Measurements from ENCODE around the gene MSI2.

MSI2 gene

DNA sequence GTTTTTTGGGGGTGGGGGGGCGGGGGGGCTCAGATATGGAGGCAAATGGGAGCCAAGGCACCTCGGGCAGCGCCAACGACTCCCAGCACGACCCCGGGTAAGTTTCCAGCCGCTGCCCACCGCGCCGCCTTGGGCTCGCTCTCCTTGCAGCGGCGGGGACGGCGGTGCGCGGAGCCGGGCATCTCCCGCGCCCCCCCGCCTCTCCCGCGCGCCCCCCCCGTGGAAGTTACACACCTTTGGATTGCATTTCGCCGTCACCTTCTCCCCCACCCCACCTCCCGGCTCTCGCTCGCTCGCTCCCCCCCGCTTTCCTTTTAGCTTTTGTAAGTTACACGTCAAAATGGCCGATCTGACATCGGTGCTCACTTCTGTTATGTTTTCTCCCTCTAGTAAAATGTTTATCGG lies 387 bp downstream of the MSI2 start:
- H2BK5ac ChIP-seq (ENCODE audit: low read length), result peak overlapping the region; percentile 61

DNA sequence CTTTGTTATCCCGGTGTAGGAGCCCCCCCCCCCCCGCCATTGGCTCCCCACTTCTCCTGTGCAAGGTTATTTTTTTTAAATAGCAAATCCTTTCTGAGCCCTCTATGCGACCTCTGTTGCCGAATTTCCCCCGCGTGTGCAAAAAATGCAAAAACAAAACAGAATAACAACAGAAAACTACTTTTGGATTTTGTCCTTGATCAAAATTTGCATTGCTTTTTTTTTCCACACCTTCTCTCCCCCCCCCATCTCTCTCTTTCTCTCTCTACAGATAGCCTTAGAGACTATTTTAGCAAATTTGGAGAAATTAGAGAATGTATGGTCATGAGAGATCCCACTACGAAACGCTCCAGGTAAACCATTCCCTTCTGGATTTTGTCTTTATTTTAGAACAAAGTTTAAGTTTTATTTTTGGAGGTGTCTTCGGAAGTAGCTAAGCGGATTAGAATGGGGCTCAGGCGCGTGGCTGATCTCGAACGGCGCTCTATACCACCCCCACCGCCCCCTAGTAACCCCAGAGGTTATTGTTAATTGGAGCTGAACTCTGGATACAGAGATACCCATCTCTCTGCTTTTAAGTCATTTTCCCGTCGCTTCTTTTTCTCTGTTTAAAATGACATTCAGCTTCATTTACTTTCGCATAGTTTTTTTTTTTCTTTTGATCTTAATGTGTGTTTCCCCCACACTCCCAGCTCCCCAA lies 1.0 kb downstream of the MSI2 start:
- no peaks in the 10 kb centered on the region for H3K79me1 ChIP-seq (ENCODE audit: low read depth, low read length)
- no peak for DNase-seq (ENCODE audit: low spot score)
- H3K4me2 ChIP-seq (ENCODE audit: insufficient read depth, low read length, poor library complexity, severe bottlenecking), result peak overlapping the region; percentile 41

More for the DNA sequence above, 387 bp downstream of the MSI2 start:
- Histone ChIP-seq H2BK12ac (ENCODE audit: low read length) (no peak overlapping the region), H3K4me2 (ENCODE audit: insufficient read depth, low read length, poor library complexity, severe bottlenecking) (peak overlapping the region; percentile 41), H3K14ac (ENCODE audit: low read length) (no peak overlapping the region), H4K91ac (ENCODE audit: low read depth, low read length, poor library complexity) (no peak overlapping the region), H3K18ac (ENCODE audit: low read length) (peak overlapping the region; percentile 94), H2AFZ (ENCODE audit: low read length) (peak overlapping the region; percentile 54), H3K23ac (ENCODE audit: low read depth, low read length, poor library complexity) (no peak overlapping the region), H2BK120ac (ENCODE audit: low read depth, low read length) (no peak overlapping the region), H2BK15ac (ENCODE audit: low read length) (peak overlapping the region; percentile 25), H3K4me3 (ENCODE audit: low read length in 2 of 2) (peak overlapping the region; percentile 55 to 87), H4K8ac (ENCODE audit: low read depth, low read length) (no peak overlapping the region), H2AK5ac (ENCODE audit: low read depth, low read length) (no peak overlapping the region), H3K36me3 (replicated peaks in 1 of 2; ENCODE audit: control insufficient read depth in 2 of 2, insufficient read depth in 2 of 2, low read length in 2 of 2) (peaks cover 0 to 28% of the 10 kb centered on the region in 2 donors), H3K9me3 (replicated peaks in 1 of 2; ENCODE audit: control insufficient read depth in 2 of 2, insufficient read depth in 1 of 2, low read depth in 1 of 2, low read length in 2 of 2) (peaks cover 0 to under 1% of the 10 kb centered on the region in 2 donors), H3K27me3 (ENCODE audit: control insufficient read depth in 3 of 3, insufficient read depth in 3 of 3, low read depth in 1 of 3, low read length in 3 of 3) (no peaks in the 10 kb centered on the region), H3K4me1 (ENCODE audit: control insufficient read depth in 2 of 2, insufficient read depth in 1 of 2, low read depth in 1 of 2, low read length in 2 of 2) (peaks cover 10 to 28% of the 10 kb centered on the region in 2 donors), H3K79me1 (ENCODE audit: low read depth, low read length) (no peaks in the 10 kb centered on the region), H3K4ac (ENCODE audit: low read length) (no peak overlapping the region), H3K9ac (ENCODE audit: low read depth, low read length, poor library complexity) (peak overlapping the region; percentile 80), H3K27ac (replicated peaks; ENCODE audit: low read length) (no peak overlapping the region)
- no peak for DNase-seq (ENCODE audit: low spot score)
- no CpG with 5 or more reads among the region's 36 CpGs for WGBS, 2 donors (ENCODE audit: extremely low coverage in 2 of 2, insufficient read length in 2 of 2, insufficient replicate concordance in 1 of 2)

DNA sequence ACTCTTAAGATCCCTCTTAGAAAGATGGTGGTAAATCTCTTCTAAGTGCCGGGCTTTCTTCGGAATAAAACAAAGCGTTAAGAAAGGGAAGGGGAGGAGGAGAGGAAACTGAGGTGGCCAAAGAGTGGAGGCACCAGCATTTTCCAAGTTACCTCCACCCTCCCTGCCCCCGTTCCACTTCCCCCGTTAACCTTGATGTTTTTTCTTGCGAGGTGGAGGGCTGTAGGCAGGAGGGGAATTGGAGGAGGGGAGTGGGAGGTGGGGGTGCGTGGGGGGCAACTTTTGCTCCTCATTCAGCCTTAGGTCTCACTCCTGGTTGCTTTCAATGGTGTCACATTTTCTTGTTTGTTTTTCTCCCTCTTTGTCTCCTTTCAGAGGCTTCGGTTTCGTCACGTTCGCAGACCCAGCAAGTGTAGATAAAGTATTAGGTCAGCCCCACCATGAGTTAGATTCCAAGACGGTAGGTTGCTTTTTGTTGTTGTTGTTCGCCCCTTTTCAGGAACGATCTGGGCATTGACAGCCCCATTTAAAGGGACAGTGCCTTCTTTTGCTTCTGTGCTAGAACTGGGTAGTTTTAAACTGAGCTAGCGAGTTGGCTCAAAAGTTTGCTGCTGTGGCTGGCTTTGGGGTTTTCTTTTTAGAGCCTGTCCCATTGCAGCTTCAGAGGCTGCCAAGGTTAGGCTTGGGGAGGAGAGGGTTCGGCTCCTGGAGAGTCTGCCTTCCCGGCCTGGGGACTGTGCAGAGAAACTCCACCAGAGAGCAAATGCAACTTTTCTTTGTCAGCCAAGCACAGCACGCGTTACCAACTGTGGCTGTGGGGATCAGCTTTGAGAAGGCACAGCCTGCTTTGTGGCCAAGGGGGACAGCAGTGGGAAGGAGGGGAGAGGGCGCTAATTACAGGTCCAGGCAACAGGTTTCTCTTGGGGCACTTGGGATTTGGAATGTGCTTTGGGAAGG lies 1.9 kb downstream of the MSI2 start:
- Histone ChIP-seq H4K8ac (ENCODE audit: low read depth, low read length) (no peak overlapping the region), H3K9me3 (replicated peaks in 1 of 2; ENCODE audit: control insufficient read depth in 2 of 2, insufficient read depth in 1 of 2, low read depth in 1 of 2, low read length in 2 of 2) (peaks cover 0 to 8% of the 10 kb centered on the region in 2 donors), H3K4me2 (ENCODE audit: insufficient read depth, low read length, poor library complexity, severe bottlenecking) (peak overlapping the region; percentile 41), H3K27ac (replicated peaks; ENCODE audit: low read length) (peak overlapping the region; percentile 67), H2BK5ac (ENCODE audit: low read length) (no peak overlapping the region), H3K18ac (ENCODE audit: low read length) (peak overlapping the region; percentile 71), H3K4me3 (ENCODE audit: low read length in 2 of 2) (peak overlapping the region; percentile 55 to 87), H3K23ac (ENCODE audit: low read depth, low read length, poor library complexity) (no peak overlapping the region), H4K91ac (ENCODE audit: low read depth, low read length, poor library complexity) (no peak overlapping the region), H2AK5ac (ENCODE audit: low read depth, low read length) (no peak overlapping the region), H2BK12ac (ENCODE audit: low read length) (no peak overlapping the region), H3K27me3 (ENCODE audit: control insufficient read depth in 3 of 3, insufficient read depth in 3 of 3, low read depth in 1 of 3, low read length in 3 of 3) (no peaks in the 10 kb centered on the region), H3K9ac (ENCODE audit: low read depth, low read length, poor library complexity) (peak overlapping the region; percentile 67), H3K36me3 (replicated peaks in 1 of 2; ENCODE audit: control insufficient read depth in 2 of 2, insufficient read depth in 2 of 2, low read length in 2 of 2) (peaks cover 6 to 43% of the 10 kb centered on the region in 2 donors), H2BK15ac (ENCODE audit: low read length) (no peak overlapping the region), H3K14ac (ENCODE audit: low read length) (no peak overlapping the region), H2BK120ac (ENCODE audit: low read depth, low read length) (no peak overlapping the region), H2AFZ (ENCODE audit: low read length) (peak overlapping the region; percentile 15), H3K4me1 (ENCODE audit: control insufficient read depth in 2 of 2, insufficient read depth in 1 of 2, low read depth in 1 of 2, low read length in 2 of 2) (peaks cover 10 to 28% of the 10 kb centered on the region in 2 donors), H3K4ac (ENCODE audit: low read length) (no peak overlapping the region), H3K79me1 (ENCODE audit: low read depth, low read length) (no peaks in the 10 kb centered on the region)
- peak; percentile 44 for DNase-seq (ENCODE audit: low spot score)
- no CpG with 5 or more reads among the region's 20 CpGs for WGBS, 2 donors (ENCODE audit: extremely low coverage in 2 of 2, insufficient read length in 2 of 2, insufficient replicate concordance in 1 of 2)

More for the DNA sequence above, 1.0 kb downstream of the MSI2 start:
- Histone ChIP-seq H3K9me3 (replicated peaks in 1 of 2; ENCODE audit: control insufficient read depth in 2 of 2, insufficient read depth in 1 of 2, low read depth in 1 of 2, low read length in 2 of 2) (peaks cover 0 to 3% of the 10 kb centered on the region in 2 donors), H2BK120ac (ENCODE audit: low read depth, low read length) (no peak overlapping the region), H3K4me3 (ENCODE audit: low read length in 2 of 2) (peak overlapping the region; percentile 55 to 87), H2BK12ac (ENCODE audit: low read length) (no peak overlapping the region), H3K18ac (ENCODE audit: low read length) (no peak overlapping the region), H3K36me3 (replicated peaks in 1 of 2; ENCODE audit: control insufficient read depth in 2 of 2, insufficient read depth in 2 of 2, low read length in 2 of 2) (peaks cover 3 to 34% of the 10 kb centered on the region in 2 donors), H3K14ac (ENCODE audit: low read length) (no peak overlapping the region), H4K91ac (ENCODE audit: low read depth, low read length, poor library complexity) (no peak overlapping the region), H3K23ac (ENCODE audit: low read depth, low read length, poor library complexity) (no peak overlapping the region), H3K27me3 (ENCODE audit: control insufficient read depth in 3 of 3, insufficient read depth in 3 of 3, low read depth in 1 of 3, low read length in 3 of 3) (no peaks in the 10 kb centered on the region), H3K4ac (ENCODE audit: low read length) (no peak overlapping the region), H2AK5ac (ENCODE audit: low read depth, low read length) (no peak overlapping the region), H3K9ac (ENCODE audit: low read depth, low read length, poor library complexity) (no peak overlapping the region), H4K8ac (ENCODE audit: low read depth, low read length) (no peak overlapping the region), H3K27ac (replicated peaks; ENCODE audit: low read length) (peak overlapping the region; percentile 67), H2BK5ac (ENCODE audit: low read length) (peak overlapping the region; percentile 61), H3K4me1 (ENCODE audit: control insufficient read depth in 2 of 2, insufficient read depth in 1 of 2, low read depth in 1 of 2, low read length in 2 of 2) (peaks cover 10 to 28% of the 10 kb centered on the region in 2 donors), H2AFZ (ENCODE audit: low read length) (peak overlapping the region; percentile 54), H2BK15ac (ENCODE audit: low read length) (peak overlapping the region; percentile 25)
- WGBS, 2 donors (ENCODE audit: extremely low coverage in 2 of 2, insufficient read length in 2 of 2, insufficient replicate concordance in 1 of 2), result no CpG with 5 or more reads among the region's 19 CpGs

DNA sequence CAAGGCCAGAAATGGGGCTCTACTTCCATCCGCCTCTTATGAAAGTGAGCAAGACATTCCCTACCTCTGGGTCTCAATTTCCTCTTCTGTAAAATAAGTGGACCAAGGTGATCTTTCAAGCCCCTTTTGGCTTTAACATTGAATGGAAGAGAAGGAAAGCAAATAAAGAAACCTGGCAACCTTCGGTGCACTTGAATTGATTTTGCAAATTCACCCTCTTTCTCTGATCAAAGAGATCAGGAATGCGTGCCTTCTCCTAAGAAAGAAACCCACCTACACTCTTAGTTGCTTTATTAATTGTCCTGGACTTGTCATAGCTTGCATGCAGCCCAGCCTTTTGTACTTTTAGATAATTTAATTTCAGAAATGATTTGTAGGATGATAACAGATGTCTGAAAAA lies 3.0 kb downstream of the MSI2 start:
- Histone ChIP-seq H2BK15ac (ENCODE audit: low read length) (no peak overlapping the region), H3K4me1 (ENCODE audit: control insufficient read depth in 2 of 2, insufficient read depth in 1 of 2, low read depth in 1 of 2, low read length in 2 of 2) (peaks cover 10 to 26% of the 10 kb centered on the region in 2 donors), H3K14ac (ENCODE audit: low read length) (no peak overlapping the region), H3K9ac (ENCODE audit: low read depth, low read length, poor library complexity) (no peak overlapping the region), H2BK120ac (ENCODE audit: low read depth, low read length) (no peak overlapping the region), H3K27me3 (ENCODE audit: control insufficient read depth in 3 of 3, insufficient read depth in 3 of 3, low read depth in 1 of 3, low read length in 3 of 3) (no peaks in the 10 kb centered on the region), H2AFZ (ENCODE audit: low read length) (no peak overlapping the region), H4K91ac (ENCODE audit: low read depth, low read length, poor library complexity) (no peak overlapping the region), H2BK12ac (ENCODE audit: low read length) (no peak overlapping the region), H3K23ac (ENCODE audit: low read depth, low read length, poor library complexity) (no peak overlapping the region), H4K8ac (ENCODE audit: low read depth, low read length) (no peak overlapping the region), H3K18ac (ENCODE audit: low read length) (no peak overlapping the region), H3K4ac (ENCODE audit: low read length) (no peak overlapping the region), H3K4me3 (ENCODE audit: low read length in 2 of 2) (peak overlapping the region in 1 of 2 donors; percentile 55), H3K36me3 (replicated peaks in 1 of 2; ENCODE audit: control insufficient read depth in 2 of 2, insufficient read depth in 2 of 2, low read length in 2 of 2) (peaks cover 6 to 54% of the 10 kb centered on the region in 2 donors), H3K4me2 (ENCODE audit: insufficient read depth, low read length, poor library complexity, severe bottlenecking) (peak overlapping the region; percentile 41), H3K27ac (replicated peaks; ENCODE audit: low read length) (no peak overlapping the region), H2AK5ac (ENCODE audit: low read depth, low read length) (no peak overlapping the region), H3K9me3 (replicated peaks in 1 of 2; ENCODE audit: control insufficient read depth in 2 of 2, insufficient read depth in 1 of 2, low read depth in 1 of 2, low read length in 2 of 2) (peaks cover 0 to 19% of the 10 kb centered on the region in 2 donors), H2BK5ac (ENCODE audit: low read length) (no peak overlapping the region), H3K79me1 (ENCODE audit: low read depth, low read length) (no peaks in the 10 kb centered on the region)
- DNase-seq (ENCODE audit: low spot score), result no peak
- no CpG with 5 or more reads among the region's 3 CpGs for WGBS, 2 donors (ENCODE audit: extremely low coverage in 2 of 2, insufficient read length in 2 of 2, insufficient replicate concordance in 1 of 2)

Data from neuronal stem cell (in vitro differentiated cells).